ENCODE data around the gene THAP7. TPM values are rescaled to one million over a fixed set of nuclear protein-coding genes. Genes with fewer than 3 reads are reported as not detected.

Gene THAP7
- total and polyA plus RNA-seq, 2 experiments from 2014 or later: 21.8 to 25.9 TPM

- TF ChIP-seq ZNF462 (CRISPR knock-in tag; IDR thresholded peaks at IDR 0.05) (no peak), EZH2phosphoT487 (IDR thresholded peaks at IDR 0.05; ENCODE audit: unreplicated experiment) (no peak), POLR2AphosphoS5 (IDR thresholded peaks at IDR 0.05; ENCODE audit: low read depth) (no peak)
Measured at GRCh38 chr22:20992056-20992442, 9.9 kb downstream of the THAP7 start (continued).

- Histone ChIP-seq H3K27ac (ENCODE audit: low read depth) (no peak overlapping the region), H2AFZ (no peak overlapping the region), H3F3A (replicated peaks; ENCODE audit: low read depth) (no peaks in the 10 kb centered on the region), H3K36me3 (ENCODE audit: insufficient read depth) (no peaks in the 10 kb centered on the region), H3K9me2 (ENCODE audit: insufficient read depth) (no peaks in the 10 kb centered on the region), H3K79me2 (replicated peaks; ENCODE audit: insufficient read depth) (no peaks in the 10 kb centered on the region), H4K20me1 (replicated peaks; ENCODE audit: insufficient read depth) (no peaks in the 10 kb centered on the region), H3K4me3 (no peak overlapping the region), H3K4me2 (no peak overlapping the region), H3K4me1 (ENCODE audit: insufficient read depth) (no peaks in the 10 kb centered on the region), H3K27me3 (ENCODE audit: insufficient read depth) (no peaks in the 10 kb centered on the region)
- ATAC-seq (no peak), DNase-seq (ENCODE audit: low spot score) (no peak)
- peaks cover 9% of the 10 kb centered on the region; the same call in 2 of the 3 replicates for H3K36me3 Mint-ChIP-seq (ENCODE audit: low read depth)
- no peaks in the 10 kb centered on the region for H3K9me3 Mint-ChIP-seq
- no peak overlapping the region for H3K4me3 Mint-ChIP-seq
- H3K4me1 Mint-ChIP-seq: no peaks in the 10 kb centered on the region; the same call in 2 of the 3 replicates
- peaks cover 6% of the 10 kb centered on the region for H3K27me3 Mint-ChIP-seq (ENCODE audit: insufficient read depth, low read depth, poor library complexity)
- H3K27ac Mint-ChIP-seq: no peak overlapping the region
- TF ChIP-seq ZNF462 (CRISPR knock-in tag; IDR thresholded peaks at IDR 0.05) (no peak), ZNF331 (CRISPR knock-in tag; IDR thresholded peaks at IDR 0.05; ENCODE audit: low read depth) (no peak), EZH2 (IDR thresholded peaks at IDR 0.05; ENCODE audit: low read depth, unreplicated experiment) (no peak), STAT1 (IDR thresholded peaks at IDR 0.05; ENCODE audit: unreplicated experiment) (no peak), JUNB (IDR thresholded peaks at IDR 0.05; ENCODE audit: unreplicated experiment) (no peak), CREB1 (CRISPR knock-in tag; IDR thresholded peaks at IDR 0.05; ENCODE audit: low read depth) (no peak), ZNF114 (CRISPR knock-in tag; IDR thresholded peaks at IDR 0.05) (no peak)
Measured at GRCh38 chr22:20991252-20992055, 10.5 kb downstream of the THAP7 start.
